Pons (tissue), 1 donor: ENCODE measurements around the gene ARRDC1.
"Not testable (repeated sequence)": the region's sequence is repeated elsewhere in the genome, so short reads cannot be mapped to it uniquely, and the experiment has no call there.

Experiments
- DNase-seq: peaks from one replicate; pipeline ENCODE4 v3.0.0-alpha.2; 2016; ENCODE audit warnings: low spot score

The ARRDC1 gene

GRCh38 chr9:137613738-137614523 lies 8.4 kb downstream of the ARRDC1 start:
- no peak for DNase-seq

DNA sequence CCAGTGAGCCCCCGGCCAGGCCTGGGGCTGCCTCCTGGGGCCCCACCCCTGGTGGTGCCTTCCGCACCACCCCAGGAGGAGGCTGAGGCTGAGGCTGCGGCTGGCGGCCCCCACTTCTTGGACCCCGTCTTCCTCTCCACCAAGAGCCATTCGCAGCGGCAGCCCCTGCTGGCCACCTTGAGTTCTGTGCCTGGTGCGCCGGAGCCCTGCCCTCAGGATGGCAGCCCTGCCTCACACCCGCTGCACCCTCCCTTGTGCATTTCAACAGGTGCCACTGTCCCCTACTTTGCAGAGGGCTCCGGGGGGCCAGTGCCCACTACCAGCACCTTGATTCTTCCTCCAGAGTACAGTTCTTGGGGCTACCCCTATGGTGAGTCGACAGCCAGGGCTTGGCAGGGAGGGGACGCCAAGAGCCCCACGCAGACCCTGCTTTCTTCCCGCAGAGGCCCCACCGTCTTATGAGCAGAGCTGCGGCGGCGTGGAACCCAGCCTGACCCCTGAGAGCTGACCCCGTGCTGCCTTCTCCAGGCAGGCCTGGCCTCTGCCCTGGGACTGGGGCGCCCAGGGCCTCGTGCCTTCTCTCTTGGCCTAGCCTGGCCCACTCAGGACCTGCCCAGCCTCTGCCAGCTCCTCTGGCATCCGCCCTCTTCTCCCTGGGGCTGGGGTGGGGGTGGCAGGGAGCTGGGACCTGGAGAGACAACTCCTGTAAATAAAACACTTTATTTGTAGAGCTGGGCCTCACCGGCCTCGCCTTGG lies 9.3 kb downstream of the ARRDC1 start:
- no peak for DNase-seq

- DNase-seq = no peak
Observed at GRCh38 chr9:137615387-137615871, 9.9 kb downstream of the ARRDC1 start.

DNA sequence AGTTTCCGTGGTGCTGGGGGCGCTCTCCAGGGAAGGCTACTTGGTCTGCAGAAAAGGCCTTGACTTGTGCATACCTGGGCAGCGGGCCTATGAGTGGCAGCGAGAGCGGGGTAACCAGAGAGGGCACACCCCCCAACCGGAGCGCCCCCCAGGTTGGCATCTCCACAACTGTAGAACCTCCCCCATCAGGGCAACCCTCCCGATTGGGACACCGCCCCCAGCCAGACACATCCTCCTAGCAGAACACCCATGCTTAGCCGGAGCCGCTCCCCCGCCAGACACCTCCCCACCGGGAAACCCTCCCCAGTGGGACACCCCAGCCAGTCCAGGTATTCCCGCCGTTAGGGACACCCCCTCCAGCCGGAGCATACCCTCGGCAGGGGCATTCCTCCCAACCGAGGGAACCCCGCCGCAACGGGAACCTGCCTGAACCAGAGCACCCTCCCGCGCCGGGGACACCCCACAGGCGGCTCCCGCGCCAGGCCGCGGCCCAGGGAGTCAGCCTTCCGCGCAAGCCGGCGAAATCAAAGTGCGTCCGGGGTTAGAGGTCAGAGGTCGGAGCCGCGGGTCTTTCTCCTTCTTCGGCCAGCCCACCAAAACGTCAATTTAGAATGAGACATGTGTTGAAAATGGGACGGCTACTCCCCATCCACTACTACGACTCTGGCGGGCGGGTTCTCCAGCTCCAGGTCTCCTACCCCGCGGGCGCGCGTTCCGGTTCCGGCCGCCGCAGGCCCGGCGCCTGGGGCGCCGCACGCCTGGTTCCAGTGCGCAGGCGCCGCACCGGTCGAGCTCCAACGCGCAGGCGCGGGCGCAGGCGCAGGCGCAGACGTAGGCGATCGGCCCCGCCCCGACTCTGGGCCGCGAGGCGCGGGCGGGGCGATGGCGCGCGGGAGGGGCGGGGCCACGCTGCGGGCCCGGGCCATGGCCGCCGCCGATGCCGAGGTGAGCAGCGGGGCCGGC lies 12.9 kb downstream of the ARRDC1 start, which contains the start of gene EHMT1:
Gene EHMT1 (plus strand): TSS at position 901 of the 963 bp plus-strand sequence. CDS start 24 bp downstream, at position 925.
- peak; percentile 80 for DNase-seq

- DNase-seq = no peak
Observed at GRCh38 chr9:137619240-137620047, 14.0 kb downstream of the ARRDC1 start.

DNA sequence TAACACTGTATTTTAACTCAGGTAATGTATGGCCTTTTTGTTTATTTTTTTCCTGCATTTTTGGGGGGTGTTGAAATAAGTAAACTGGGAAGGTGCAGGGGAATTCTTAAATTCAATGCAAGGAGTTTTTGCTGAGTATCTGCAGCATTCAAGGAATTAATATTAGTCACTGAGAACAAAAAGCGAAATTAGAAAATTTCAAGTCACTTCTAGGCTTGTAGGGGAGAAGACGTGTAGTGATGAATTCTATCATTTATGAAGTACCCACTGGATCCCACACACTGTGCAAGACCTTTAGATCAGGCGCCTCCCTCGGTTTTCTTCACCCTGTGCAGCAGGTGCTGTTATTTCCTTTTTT lies 14.5 kb downstream of the ARRDC1 start:
- no peak for DNase-seq

GRCh38 chr9:137620581-137620980 lies 15.1 kb downstream of the ARRDC1 start:
- no peak for DNase-seq

- no peak for DNase-seq
Observed at GRCh38 chr9:137621131-137621757, 15.8 kb downstream of the ARRDC1 start.

DNA sequence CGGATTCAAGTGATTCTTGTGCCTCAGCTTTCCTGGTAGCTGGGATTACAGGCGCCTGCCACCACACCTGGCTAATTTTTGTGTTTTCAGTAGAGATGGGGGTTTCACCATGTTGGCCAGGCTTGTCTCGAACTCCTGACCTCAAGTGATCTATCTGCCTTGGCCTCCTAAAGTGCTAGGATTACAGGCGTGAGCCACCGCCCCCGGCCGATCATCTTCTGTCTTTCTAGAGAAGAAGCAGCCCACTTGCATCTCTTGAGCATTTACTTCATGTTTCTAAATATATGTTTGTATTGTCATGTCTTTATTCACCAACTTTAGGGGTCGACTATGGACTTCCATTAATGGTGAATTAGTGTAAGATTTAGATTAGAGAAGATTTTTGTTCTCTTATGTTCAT lies 16.7 kb downstream of the ARRDC1 start:
- not testable (repeated sequence) for DNase-seq

- no peak for DNase-seq
Observed at GRCh38 chr9:137626464-137626863, 21.0 kb downstream of the ARRDC1 start.

DNA sequence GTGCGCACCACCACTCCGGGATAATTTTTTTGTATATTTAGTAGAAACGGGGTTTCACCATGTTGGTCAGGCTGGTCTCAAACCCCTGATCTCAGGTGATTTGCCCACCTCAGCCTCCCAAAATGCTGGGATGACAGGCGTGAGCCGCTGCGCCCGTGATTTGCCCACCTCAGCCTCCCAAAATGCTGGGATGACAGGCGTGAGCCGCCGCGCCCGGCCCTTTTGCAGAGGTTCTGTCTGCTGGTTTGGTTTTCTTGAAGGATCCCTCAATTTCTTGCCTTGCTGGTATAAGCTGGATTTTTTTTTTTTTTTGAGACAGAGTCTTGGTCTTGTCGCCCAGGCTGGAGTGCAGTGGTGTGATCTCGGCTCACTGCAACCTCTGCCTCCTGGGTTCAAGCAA lies 21.9 kb downstream of the ARRDC1 start:
- DNase-seq = not testable (repeated sequence)

DNA sequence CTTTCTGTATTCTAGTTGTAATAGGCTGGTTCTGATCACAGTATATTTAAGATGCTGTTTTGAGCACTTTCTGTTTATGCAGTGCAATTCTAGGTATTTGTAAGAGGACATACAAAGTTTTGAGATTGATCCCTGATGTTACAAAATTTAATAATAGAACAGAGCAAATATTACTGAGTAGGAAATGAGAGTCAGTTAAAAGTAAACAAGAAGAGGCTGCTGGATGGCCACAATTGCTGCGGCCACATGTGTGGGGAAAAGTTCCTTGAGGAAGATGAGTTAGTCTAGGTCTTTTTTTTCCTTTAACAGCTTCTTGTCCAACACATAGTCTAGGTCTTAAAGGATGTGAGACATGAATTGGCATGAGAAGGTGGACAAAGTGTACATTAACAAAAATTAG lies 24.6 kb downstream of the ARRDC1 start:
- DNase-seq = no peak

- DNase-seq = no peak
Observed at GRCh38 chr9:137630679-137631078, 25.2 kb downstream of the ARRDC1 start.

GRCh38 chr9:137631345-137632229 lies 26.1 kb downstream of the ARRDC1 start:
- DNase-seq = no peak

- no peak for DNase-seq
Observed at GRCh38 chr9:137632230-137633161, 27.0 kb downstream of the ARRDC1 start.

DNA sequence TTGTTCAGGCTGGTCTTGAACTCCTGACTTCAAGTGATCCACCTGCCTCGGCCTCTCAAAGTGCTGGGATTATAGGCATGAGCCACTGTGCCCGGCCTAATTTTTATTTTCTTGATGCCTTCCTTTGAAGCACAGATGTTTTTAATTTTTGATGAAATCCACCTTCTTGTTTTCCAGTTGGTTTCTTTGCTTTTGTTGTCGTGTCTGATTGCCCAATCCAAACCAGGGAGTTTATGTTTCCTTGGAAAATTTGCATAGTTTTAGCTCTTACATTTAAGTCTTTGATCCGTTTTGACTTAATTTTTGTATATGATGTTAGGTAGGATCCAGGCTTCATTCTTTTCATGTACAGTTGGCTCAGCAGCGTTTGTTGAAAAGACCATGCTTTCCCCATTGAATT lies 28.5 kb downstream of the ARRDC1 start:
- DNase-seq = no peak

GRCh38 chr9:137638680-137639079 lies 33.2 kb downstream of the ARRDC1 start:
- DNase-seq = no peak

- DNase-seq = no peak
Observed at GRCh38 chr9:137639303-137640051, 34.0 kb downstream of the ARRDC1 start.
